Peyer's patch (tissue), 4 donors: ENCODE results near the gene CHN2.

Source experiments
- POLR2A ChIP-seq, 2 donors: fragments of 450-650 bp; IDR thresholded peaks; one replicate each; pipeline ENCODE4 v1.5.1; 2017; ENCODE audit warnings: antibody characterized with exemption in 2 of 2, mild to moderate bottlenecking in 2 of 2, moderate library complexity in 2 of 2
- TF ChIP-seq, protein P1 (sequence below), 6 experiments: fragments of 450-650 bp in 4 of 6; fragments of 200-600 bp in 2 of 6; sonication (generic) in 1 of 6; IDR thresholded peaks; one replicate each; pipeline ENCODE4 v1.5.1; 2017 to 2019; ENCODE audit warnings: antibody characterized with exemption in 6 of 6, mild to moderate bottlenecking in 3 of 6, moderate library complexity in 1 of 6

DNA sequence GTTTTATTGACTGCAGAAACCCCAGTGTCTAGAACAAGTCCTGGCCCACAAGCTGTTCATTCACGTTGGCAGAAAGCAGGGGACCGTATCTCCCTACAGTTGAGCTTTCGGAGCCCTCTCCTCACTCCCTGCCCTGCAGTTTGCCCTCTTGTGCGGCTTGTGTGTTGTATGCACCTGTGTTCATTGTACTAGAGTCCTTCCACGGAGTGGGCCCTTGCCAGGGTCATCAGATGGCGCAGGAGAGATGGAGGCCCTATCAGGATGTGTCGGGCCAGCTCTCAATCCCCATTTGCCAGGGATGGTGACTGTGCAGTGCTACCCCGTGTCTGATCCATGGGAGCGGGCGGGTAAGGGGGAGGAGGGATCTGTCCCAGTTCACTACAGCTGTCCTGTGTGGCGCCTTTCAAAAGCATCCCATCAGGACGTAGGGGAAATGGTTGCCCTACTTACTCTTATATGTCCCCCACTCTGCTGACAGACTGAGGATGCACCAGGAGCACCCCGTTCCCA lies 291.7 kb downstream of the CHN2 start:
- TF ChIP-seq, protein P1, sequence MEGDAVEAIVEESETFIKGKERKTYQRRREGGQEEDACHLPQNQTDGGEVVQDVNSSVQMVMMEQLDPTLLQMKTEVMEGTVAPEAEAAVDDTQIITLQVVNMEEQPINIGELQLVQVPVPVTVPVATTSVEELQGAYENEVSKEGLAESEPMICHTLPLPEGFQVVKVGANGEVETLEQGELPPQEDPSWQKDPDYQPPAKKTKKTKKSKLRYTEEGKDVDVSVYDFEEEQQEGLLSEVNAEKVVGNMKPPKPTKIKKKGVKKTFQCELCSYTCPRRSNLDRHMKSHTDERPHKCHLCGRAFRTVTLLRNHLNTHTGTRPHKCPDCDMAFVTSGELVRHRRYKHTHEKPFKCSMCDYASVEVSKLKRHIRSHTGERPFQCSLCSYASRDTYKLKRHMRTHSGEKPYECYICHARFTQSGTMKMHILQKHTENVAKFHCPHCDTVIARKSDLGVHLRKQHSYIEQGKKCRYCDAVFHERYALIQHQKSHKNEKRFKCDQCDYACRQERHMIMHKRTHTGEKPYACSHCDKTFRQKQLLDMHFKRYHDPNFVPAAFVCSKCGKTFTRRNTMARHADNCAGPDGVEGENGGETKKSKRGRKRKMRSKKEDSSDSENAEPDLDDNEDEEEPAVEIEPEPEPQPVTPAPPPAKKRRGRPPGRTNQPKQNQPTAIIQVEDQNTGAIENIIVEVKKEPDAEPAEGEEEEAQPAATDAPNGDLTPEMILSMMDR (IDR thresholded peaks at IDR 0.05), result no peak
- TF ChIP-seq POLR2A (IDR thresholded peaks at IDR 0.05), result no peak
